HepG2 (cell line): Measurements from ENCODE around the gene NINJ2. TPM values are rescaled to one million over a fixed set of nuclear protein-coding genes. Genes with fewer than 3 reads are reported as not detected.

Experiments
- DZIP1 ChIP-seq: sonication (generic); formaldehyde crosslinking; IDR thresholded peaks from 2 replicates; pipeline ENCODE4 v1.5.0; 2020; ENCODE audit warnings: mild to moderate bottlenecking, missing genetic modification reagents
- EED ChIP-seq: sonication (generic); formaldehyde crosslinking; IDR thresholded peaks from 2 replicates; pipeline ENCODE4 v1.5.0; 2020; ENCODE audit warnings: mild to moderate bottlenecking, missing genetic modification reagents
- JDP2 ChIP-seq: sonication (generic); formaldehyde crosslinking; IDR thresholded peaks from 2 replicates; pipeline ENCODE4 v1.8.1; 2022; ENCODE audit warnings: missing genetic modification reagents, borderline replicate concordance
- KAT7 ChIP-seq: IDR thresholded peaks from 2 replicates; pipeline ENCODE4 v1.6.1; 2018; ENCODE audit warnings: borderline replicate concordance, missing compliant biosample characterization
- MLX ChIP-seq: IDR thresholded peaks from 2 replicates; pipeline ENCODE4 v1.6.1; 2016
- MTA1 ChIP-seq: sonication (generic); formaldehyde crosslinking; IDR thresholded peaks from 2 replicates; pipeline ENCODE4 v1.4.0; 2020; ENCODE audit warnings: missing genetic modification reagents, mild to moderate bottlenecking, borderline replicate concordance
- MYNN ChIP-seq: sonication (generic); formaldehyde crosslinking; IDR thresholded peaks from 2 replicates; pipeline ENCODE4 v1.4.0; 2020; ENCODE audit warnings: mild to moderate bottlenecking, low read depth, missing genetic modification reagents
- REL ChIP-seq: sonication (generic); formaldehyde crosslinking; conservative IDR thresholded peaks from 2 replicates; pipeline ENCODE4 v1.8.0; 2022; ENCODE audit warnings: mild to moderate bottlenecking, missing genetic modification reagents, moderate library complexity
- REXO4 ChIP-seq: sonication (generic); formaldehyde crosslinking; IDR thresholded peaks from 2 replicates; pipeline ENCODE4 v1.8.0; 2022; ENCODE audit warnings: missing genetic modification reagents, mild to moderate bottlenecking, borderline replicate concordance
- RXRB ChIP-seq: IDR thresholded peaks from 2 replicates; pipeline ENCODE4 v1.6.1; 2016; ENCODE audit warnings: borderline replicate concordance, missing genetic modification reagents, missing compliant biosample characterization
- SAFB2 ChIP-seq: sonication (generic); formaldehyde crosslinking; IDR thresholded peaks from 2 replicates; pipeline ENCODE4 v1.5.1; 2020; ENCODE audit warnings: missing genetic modification reagents, low read depth, mild to moderate bottlenecking, borderline replicate concordance
- SMYD3 ChIP-seq: sonication (generic); formaldehyde crosslinking; IDR thresholded peaks from 2 replicates; pipeline ENCODE4 v1.8.1; 2023; ENCODE audit warnings: mild to moderate bottlenecking, missing genetic modification reagents
- THAP11 ChIP-seq: IDR thresholded peaks from 2 replicates; pipeline ENCODE4 v1.6.1; 2016; ENCODE audit warnings: missing biosample characterization, missing genetic modification reagents
- ZNF121 ChIP-seq: sonication (generic); formaldehyde crosslinking; IDR thresholded peaks from 2 replicates; pipeline ENCODE4 v1.5.0; 2020; ENCODE audit warnings: mild to moderate bottlenecking, missing genetic modification reagents
- ZNF207 ChIP-seq: fragments of 450-650 bp; IDR thresholded peaks from 2 replicates; pipeline ENCODE4 v1.6.1; 2016; ENCODE audit warnings: antibody characterized with exemption, borderline replicate concordance
- ZNF230 ChIP-seq: sonication (generic); formaldehyde crosslinking; IDR thresholded peaks from 2 replicates; pipeline ENCODE4 v1.4.0; 2020; ENCODE audit warnings: mild to moderate bottlenecking, missing genetic modification reagents
- ZNF235 ChIP-seq: sonication (generic); formaldehyde crosslinking; IDR thresholded peaks from 2 replicates; pipeline ENCODE4 v1.8.1; 2023; ENCODE audit warnings: mild to moderate bottlenecking, missing genetic modification reagents, borderline replicate concordance
- ZNF549 ChIP-seq: sonication (generic); formaldehyde crosslinking; IDR thresholded peaks from 2 replicates; pipeline ENCODE4 v1.5.0; 2020; ENCODE audit warnings: missing genetic modification reagents
- ZNF564 ChIP-seq: sonication (generic); formaldehyde crosslinking; IDR thresholded peaks from 2 replicates; pipeline ENCODE4 v1.8.1; 2023; ENCODE audit warnings: mild to moderate bottlenecking, missing genetic modification reagents
- ZNF615 ChIP-seq: sonication (generic); formaldehyde crosslinking; IDR thresholded peaks from 2 replicates; pipeline ENCODE4 v1.5.0; 2020; ENCODE audit warnings: mild to moderate bottlenecking, missing genetic modification reagents, borderline replicate concordance
- ZNF703 ChIP-seq: sonication (generic); formaldehyde crosslinking; IDR thresholded peaks from 2 replicates; pipeline ENCODE4 v1.5.1; 2020; ENCODE audit warnings: missing genetic modification reagents, mild to moderate bottlenecking, moderate library complexity, borderline replicate concordance
- ZNF781 ChIP-seq: sonication (generic); formaldehyde crosslinking; IDR thresholded peaks from 2 replicates; pipeline ENCODE4 v1.5.1; 2020; ENCODE audit warnings: borderline replicate concordance, mild to moderate bottlenecking, missing genetic modification reagents; ENCODE audit errors: not compliant biosample characterization
- ZNF816 ChIP-seq: sonication (generic); formaldehyde crosslinking; IDR thresholded peaks from 2 replicates; pipeline ENCODE4 v1.8.0; 2022; ENCODE audit warnings: missing genetic modification reagents, mild to moderate bottlenecking, borderline replicate concordance
- polyA plus RNA-seq, 8 experiments: library from polyadenylated mRNA; depleted of rRNA in 3 of 8; stranded (reverse) in 7 of 8; unstranded in 1 of 8; fragments of >200 nt; fragmentation: Illumina TruSeq in 4 of 8; extraction: Trizol in 4 of 8; gene quantifications; 2 replicates each; pipeline versions ENCODE4 v1.2.1 to v1.2.3, GENCODE V29; 2011 to 2016; ENCODE audit warnings: low read depth in 4 of 8, missing spikeins in 1 of 8, mixed read lengths in 1 of 8; ENCODE audit not compliant: insufficient read depth in 1 of 8
- total RNA-seq, 5 experiments: library from RNA; depleted of rRNA; stranded (reverse); fragments of >200 nt; fragmentation: Illumina TruSeq; extraction: Trizol; gene quantifications; 2 replicates each; pipeline ENCODE4 v1.2.3, GENCODE V29; 2016; ENCODE audit warnings: low read depth in 1 of 5

Gene NINJ2
- total and polyA plus RNA-seq, 2 of the 13 experiments (the other 11 are each of a cell fraction or from before 2014, with no cell fraction given): 0.62 to 3.8 TPM

GRCh38 chr12:575948-576614 lies 87.2 kb downstream of the NINJ2 start (continued):
- TF ChIP-seq MYNN (CRISPR knock-in tag): no peak; the same call in 1 of the 2 replicates
- peak; percentile 84; the same call in 1 of the 2 replicates for TF ChIP-seq REXO4
- TF ChIP-seq EED (CRISPR knock-in tag): no peak
- no peak for TF ChIP-seq ZNF615
- peak; percentile 63 for TF ChIP-seq ZNF121 (CRISPR knock-in tag)
- peak; percentile 83 for TF ChIP-seq MLX
- no peak; the same call in 1 of the 2 replicates for TF ChIP-seq JDP2 (CRISPR knock-in tag)
- TF ChIP-seq SMYD3 (CRISPR knock-in tag): peak; percentile 96
- no peak; the same call in 1 of the 2 replicates for TF ChIP-seq ZNF235 (CRISPR knock-in tag)
- TF ChIP-seq SAFB2 (CRISPR knock-in tag): no peak
- TF ChIP-seq THAP11: peak; percentile 80
- peak; percentile 83 for TF ChIP-seq ZNF781 (CRISPR knock-in tag)
- peak; percentile 77; the same call in 1 of the 2 replicates for TF ChIP-seq ZNF703 (CRISPR knock-in tag)
- TF ChIP-seq DZIP1 (CRISPR knock-in tag): 0 out of 2 replicates have a peak, but pooled peaks have one; percentile 41
- TF ChIP-seq MTA1 (CRISPR knock-in tag): peak; percentile 92; the same call in 1 of the 2 replicates
- TF ChIP-seq REL (CRISPR knock-in tag): no peak
- peak; percentile 52; the same call in 1 of the 2 replicates for TF ChIP-seq ZNF816 (CRISPR knock-in tag)
- 0 out of 2 replicates have a peak, but pooled peaks have one; percentile 68 for TF ChIP-seq KAT7 (CRISPR knock-in tag)
- peak; percentile 84; the same call in 1 of the 2 replicates for TF ChIP-seq ZNF230
- no peak for TF ChIP-seq ZNF549 (CRISPR knock-in tag)
- TF ChIP-seq RXRB (CRISPR knock-in tag): peak; percentile 88
- no peak for TF ChIP-seq ZNF207
- peak; percentile 97 for TF ChIP-seq ZNF564 (CRISPR knock-in tag)
